ENCODE measurements around the gene PVRIG. TPM values are rescaled to one million over a fixed set of nuclear protein-coding genes. Genes with fewer than 3 reads are reported as not detected.
"Not testable (repeated sequence)": the region's sequence is repeated elsewhere in the genome, so short reads cannot be mapped to it uniquely, and the experiment has no call there.

PVRIG gene
- total and polyA plus RNA-seq, 2 donors = 0.21 to 0.77 TPM

DNA sequence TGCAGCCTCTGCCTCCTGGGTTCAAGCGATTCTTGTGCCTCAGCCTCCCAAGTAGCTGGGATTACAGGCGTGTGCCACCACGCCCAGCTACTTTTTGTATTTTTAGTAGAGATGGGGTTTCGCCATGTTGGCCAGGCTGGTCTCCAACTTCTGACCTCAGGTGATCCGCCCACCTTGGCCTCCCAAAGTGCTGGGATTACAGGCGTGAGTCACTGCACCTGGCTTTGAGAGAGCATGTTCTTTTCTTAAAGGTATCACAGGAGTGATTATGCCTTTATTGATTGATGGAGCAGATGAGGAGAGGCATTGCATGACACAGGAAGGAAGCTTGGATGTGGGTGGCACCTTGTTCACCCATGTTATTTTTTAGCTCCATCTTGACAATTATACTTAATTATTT lies 36.7 kb upstream of the PVRIG start:
- H3K4me3 ChIP-seq (ENCODE audit: low read depth, low read length); H3K36me3 ChIP-seq (ENCODE audit: insufficient read depth); H3K27ac ChIP-seq (ENCODE audit: low read depth); DNase-seq (ENCODE audit: extremely low spot score); H3K4me1 ChIP-seq (ENCODE audit: insufficient read depth): not testable (repeated sequence)
- 90% methylated on average over 6 of the region's 6 CpGs for WGBS

- 38% methylated on average over 2 of the region's 2 CpGs for WGBS
- no peak overlapping the region for H3K4me3 ChIP-seq (ENCODE audit: low read depth, low read length)
- H3K4me1 ChIP-seq (ENCODE audit: insufficient read depth) = no peaks in the 10 kb centered on the region
- no peaks in the 10 kb centered on the region for H3K36me3 ChIP-seq (ENCODE audit: insufficient read depth)
- H3K27ac ChIP-seq (ENCODE audit: low read depth) = no peak overlapping the region
- DNase-seq (ENCODE audit: extremely low spot score) = no peak
These were observed 34.0 kb upstream of the PVRIG start for GRCh38 chr7:100185726-100186125.

DNA sequence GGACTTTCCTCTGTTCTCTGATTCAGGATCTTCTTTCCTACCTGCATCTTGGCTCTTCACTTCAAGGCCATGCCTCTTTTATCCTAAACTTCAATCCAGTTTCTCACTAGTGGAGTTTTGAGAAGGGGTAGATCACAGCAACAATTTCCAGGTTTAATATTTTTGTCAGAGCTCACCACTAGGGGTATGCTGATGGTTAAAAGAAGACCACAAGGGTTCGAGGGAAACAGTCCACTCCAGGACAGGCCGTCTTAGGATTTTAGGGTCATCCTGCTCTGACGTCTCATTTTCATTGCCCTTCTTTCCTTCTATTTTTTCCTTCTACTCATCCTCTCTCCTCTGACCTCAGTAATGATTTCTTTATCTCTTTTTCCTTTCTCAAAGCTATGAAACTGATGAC lies 30.7 kb upstream of the PVRIG start:
- WGBS = 64% methylated on average over 3 of the region's 3 CpGs
- no peaks in the 10 kb centered on the region for H3K36me3 ChIP-seq (ENCODE audit: insufficient read depth)

GRCh38 chr7:100190048-100190711 lies 29.6 kb upstream of the PVRIG start:
- 63% methylated on average over 4 of the region's 4 CpGs for WGBS
- Histone ChIP-seq H3K27ac (ENCODE audit: low read depth) (no peak overlapping the region), H3K4me3 (ENCODE audit: low read depth, low read length) (no peak overlapping the region), H3K4me1 (ENCODE audit: insufficient read depth) (no peaks in the 10 kb centered on the region), H3K36me3 (ENCODE audit: insufficient read depth) (no peaks in the 10 kb centered on the region)
- no peak for DNase-seq (ENCODE audit: extremely low spot score)

More for the DNA sequence above, 30.7 kb upstream of the PVRIG start:
- H3K4me1 ChIP-seq (ENCODE audit: insufficient read depth) = no peaks in the 10 kb centered on the region
- no peak overlapping the region for H3K4me3 ChIP-seq (ENCODE audit: low read depth, low read length)
- no peak overlapping the region for H3K27ac ChIP-seq (ENCODE audit: low read depth)
- no peak for DNase-seq (ENCODE audit: extremely low spot score)

- no peak overlapping the region for H3K27ac ChIP-seq (ENCODE audit: low read depth)
- no peaks in the 10 kb centered on the region for H3K36me3 ChIP-seq (ENCODE audit: insufficient read depth)
- DNase-seq (ENCODE audit: extremely low spot score) = no peak
- no peak overlapping the region for H3K4me3 ChIP-seq (ENCODE audit: low read depth, low read length)
- no peaks in the 10 kb centered on the region for H3K4me1 ChIP-seq (ENCODE audit: insufficient read depth)
- WGBS = 49% methylated on average over 2 of the region's 2 CpGs
These were observed 28.0 kb upstream of the PVRIG start for GRCh38 chr7:100191775-100192174.

DNA sequence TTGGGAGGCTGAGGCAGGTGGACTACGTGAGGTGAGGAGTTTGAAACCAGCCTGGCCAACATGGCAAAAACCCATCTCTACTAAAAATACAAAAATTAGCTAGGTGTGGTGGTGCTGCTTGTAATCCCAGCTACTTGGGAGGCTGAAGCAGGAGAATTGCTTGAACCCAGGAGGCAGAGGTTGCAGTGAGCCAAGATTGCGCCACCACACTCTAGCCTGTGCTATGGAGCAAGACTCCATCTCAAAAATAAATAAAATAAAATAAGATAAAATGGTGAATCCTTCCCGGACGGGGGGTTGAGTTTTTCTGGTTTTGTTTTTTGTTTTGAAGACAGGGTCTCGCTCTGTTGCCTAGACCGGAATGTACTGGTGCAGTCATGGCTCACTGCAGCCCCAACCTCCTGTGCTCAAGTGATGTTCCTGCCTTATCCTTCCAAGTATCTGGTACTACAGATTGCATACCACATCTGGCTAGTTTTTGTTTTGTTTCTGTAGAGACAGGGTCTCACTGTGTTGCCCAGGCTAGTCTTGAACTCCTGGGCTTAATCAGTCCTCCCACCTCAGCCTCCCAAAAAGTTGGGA lies 27.4 kb upstream of the PVRIG start:
- 94% methylated on average over 6 of the region's 6 CpGs for WGBS
- H3K27ac ChIP-seq (ENCODE audit: low read depth); H3K4me1 ChIP-seq (ENCODE audit: insufficient read depth); H3K36me3 ChIP-seq (ENCODE audit: insufficient read depth); DNase-seq (ENCODE audit: extremely low spot score); H3K4me3 ChIP-seq (ENCODE audit: low read depth, low read length): not testable (repeated sequence)

GRCh38 chr7:100192969-100193368 lies 26.8 kb upstream of the PVRIG start:
- 77% methylated on average over 3 of the region's 3 CpGs for WGBS
- Histone ChIP-seq H3K27ac (ENCODE audit: low read depth) (no peak overlapping the region), H3K4me3 (ENCODE audit: low read depth, low read length) (no peak overlapping the region), H3K36me3 (ENCODE audit: insufficient read depth) (no peaks in the 10 kb centered on the region), H3K4me1 (ENCODE audit: insufficient read depth) (no peaks in the 10 kb centered on the region)
- no peak for DNase-seq (ENCODE audit: extremely low spot score)

DNA sequence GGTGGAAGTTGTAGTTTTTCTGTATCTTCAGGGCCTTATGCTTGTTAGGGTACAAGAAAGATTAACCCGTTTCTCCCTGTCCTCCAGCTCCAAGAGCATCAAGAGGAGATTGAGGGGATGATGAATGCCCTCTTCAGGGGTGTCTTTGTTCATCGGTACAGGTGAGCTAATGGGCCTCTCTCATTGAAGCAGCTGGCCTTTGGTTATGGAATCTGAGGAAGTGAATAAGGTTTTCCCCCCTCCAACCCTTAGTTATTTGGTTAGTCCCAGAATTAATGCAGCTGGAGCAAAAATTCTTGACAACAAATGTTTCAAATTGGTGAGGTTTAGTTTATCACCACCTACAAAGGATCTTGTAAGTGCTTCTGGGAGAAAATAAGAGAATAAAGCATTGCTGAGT lies 24.5 kb upstream of the PVRIG start:
- no peak overlapping the region for H3K4me3 ChIP-seq (ENCODE audit: low read depth, low read length)
- no peaks in the 10 kb centered on the region for H3K36me3 ChIP-seq (ENCODE audit: insufficient read depth)
- no peak overlapping the region for H3K27ac ChIP-seq (ENCODE audit: low read depth)
- no peaks in the 10 kb centered on the region for H3K4me1 ChIP-seq (ENCODE audit: insufficient read depth)
- 80% methylated on average over 2 of the region's 2 CpGs for WGBS
- no peak for DNase-seq (ENCODE audit: extremely low spot score)

DNA sequence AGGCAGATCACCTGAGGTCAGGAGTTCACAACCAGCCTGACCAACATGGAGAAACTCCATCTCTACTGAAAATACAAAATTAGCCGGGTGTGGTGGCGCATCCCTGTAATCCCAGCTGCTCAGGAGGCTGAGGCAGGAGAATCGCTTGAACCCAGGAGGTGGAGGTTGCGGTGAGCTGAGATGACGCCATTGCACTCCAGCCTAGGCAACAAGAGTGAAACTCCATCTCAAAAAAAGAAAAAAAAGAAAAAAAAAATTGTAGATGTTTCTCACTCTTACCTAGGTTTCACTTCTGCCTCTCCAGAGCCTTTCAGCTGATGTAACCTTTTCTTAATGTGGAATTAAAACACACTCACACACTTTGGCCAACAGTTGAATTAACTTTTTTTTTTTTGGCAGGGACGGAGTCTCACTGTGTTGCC lies 23.8 kb upstream of the PVRIG start:
- 95% methylated on average over 6 of the region's 6 CpGs for WGBS
- H3K27ac ChIP-seq (ENCODE audit: low read depth); H3K36me3 ChIP-seq (ENCODE audit: insufficient read depth); DNase-seq (ENCODE audit: extremely low spot score); H3K4me3 ChIP-seq (ENCODE audit: low read depth, low read length); H3K4me1 ChIP-seq (ENCODE audit: insufficient read depth): not testable (repeated sequence)

DNA sequence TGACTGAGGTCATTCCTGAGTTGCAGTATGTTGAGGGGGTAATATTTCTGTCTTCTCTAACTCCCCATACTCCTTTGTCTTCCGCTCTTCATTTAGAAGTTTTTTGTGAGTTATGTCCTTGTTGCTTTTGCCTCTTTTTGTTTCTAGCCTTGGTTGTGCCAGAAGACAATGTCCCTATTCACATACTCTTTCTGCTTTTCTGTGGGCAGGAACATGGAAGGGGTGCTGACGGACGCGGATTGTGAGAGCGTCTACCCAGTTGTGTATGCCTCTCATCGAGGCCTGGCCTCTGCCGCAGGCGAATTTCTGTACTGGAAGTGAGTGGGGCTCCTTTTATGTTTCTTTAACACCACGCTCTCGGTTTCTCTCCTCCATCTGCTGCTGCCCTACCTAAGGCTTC lies 21.5 kb upstream of the PVRIG start:
- Histone ChIP-seq H3K4me1 (ENCODE audit: insufficient read depth) (no peaks in the 10 kb centered on the region), H3K27ac (ENCODE audit: low read depth) (no peak overlapping the region), H3K4me3 (ENCODE audit: low read depth, low read length) (no peak overlapping the region), H3K36me3 (ENCODE audit: insufficient read depth) (no peaks in the 10 kb centered on the region)
- DNase-seq (ENCODE audit: extremely low spot score) = no peak
- 91% methylated on average over 10 of the region's 10 CpGs for WGBS

DNA sequence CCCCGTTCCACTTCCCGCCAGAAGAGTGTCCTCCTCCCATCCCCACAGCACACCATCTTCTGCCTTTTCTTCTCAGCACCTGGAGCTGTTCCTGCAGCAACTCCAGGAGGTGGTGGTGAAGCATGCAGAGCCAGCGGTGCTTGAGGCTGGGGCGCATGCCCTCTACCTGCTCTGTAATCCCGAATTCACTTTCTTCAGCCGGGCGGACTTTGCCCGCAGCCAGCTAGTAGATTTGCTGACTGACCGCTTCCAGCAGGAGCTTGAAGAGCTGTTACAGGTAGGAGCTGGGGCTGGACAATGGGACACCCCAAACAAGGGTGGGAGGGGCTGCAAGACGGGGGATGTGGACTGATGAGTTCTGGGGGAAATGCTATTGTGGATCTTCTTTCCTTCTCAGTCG lies 19.1 kb upstream of the PVRIG start:
- 87% methylated on average over 11 of the region's 11 CpGs for WGBS
- Histone ChIP-seq H3K36me3 (ENCODE audit: insufficient read depth) (no peaks in the 10 kb centered on the region), H3K4me1 (ENCODE audit: insufficient read depth) (no peaks in the 10 kb centered on the region), H3K27ac (ENCODE audit: low read depth) (no peak overlapping the region), H3K4me3 (ENCODE audit: low read depth, low read length) (no peak overlapping the region)
- DNase-seq (ENCODE audit: extremely low spot score) = no peak

- no peak overlapping the region for H3K27ac ChIP-seq (ENCODE audit: low read depth)
- no peaks in the 10 kb centered on the region for H3K36me3 ChIP-seq (ENCODE audit: insufficient read depth)
- H3K4me1 ChIP-seq (ENCODE audit: insufficient read depth) = no peaks in the 10 kb centered on the region
- no peak overlapping the region for H3K4me3 ChIP-seq (ENCODE audit: low read depth, low read length)
- 86% methylated on average over 9 of the region's 9 CpGs for WGBS
- no peak for DNase-seq (ENCODE audit: extremely low spot score)
These were observed 15.3 kb upstream of the PVRIG start for GRCh38 chr7:100204454-100204853.

- no peak overlapping the region for H3K4me3 ChIP-seq (ENCODE audit: low read depth, low read length)
- no peaks in the 10 kb centered on the region for H3K4me1 ChIP-seq (ENCODE audit: insufficient read depth)
- 43% methylated on average over 6 of the region's 6 CpGs for WGBS
- H3K27ac ChIP-seq (ENCODE audit: low read depth) = no peak overlapping the region
- H3K36me3 ChIP-seq (ENCODE audit: insufficient read depth) = no peaks in the 10 kb centered on the region
- DNase-seq (ENCODE audit: extremely low spot score) = no peak
These were observed 10.8 kb upstream of the PVRIG start for GRCh38 chr7:100208911-100209408.

GRCh38 chr7:100209493-100209892 lies 10.3 kb upstream of the PVRIG start:
- no peaks in the 10 kb centered on the region for H3K4me1 ChIP-seq (ENCODE audit: insufficient read depth)
- DNase-seq (ENCODE audit: extremely low spot score) = no peak
- H3K36me3 ChIP-seq (ENCODE audit: insufficient read depth) = no peaks in the 10 kb centered on the region
- H3K27ac ChIP-seq (ENCODE audit: low read depth) = no peak overlapping the region
- WGBS = 60% methylated on average over 6 of the region's 6 CpGs
- H3K4me3 ChIP-seq (ENCODE audit: low read depth, low read length) = no peak overlapping the region
